ENCODE data around the gene ZNF470.

The ZNF470 gene

DNA sequence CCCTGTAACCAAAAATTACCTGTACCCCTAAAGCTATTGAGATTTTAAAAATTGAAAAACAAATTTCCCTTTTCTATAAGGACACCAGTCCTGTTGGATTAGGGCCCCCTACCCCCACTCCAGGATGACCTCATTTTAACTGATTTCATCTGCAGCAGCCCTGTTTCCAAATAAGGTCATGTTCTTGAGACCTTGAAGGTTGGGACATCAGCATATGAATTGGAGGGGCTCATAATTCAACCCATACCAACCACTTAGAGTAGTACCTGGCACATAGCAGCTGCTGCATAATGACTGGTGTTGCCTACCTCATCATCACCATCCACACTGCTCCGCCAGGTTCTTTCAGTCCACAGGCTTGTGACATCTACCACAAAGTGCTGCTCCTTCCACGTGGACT lies 45.5 kb downstream of the ZNF470 start:
- Histone ChIP-seq H3K9me3 (replicated peaks; ENCODE audit: low read length) (peaks cover 3% of the 10 kb centered on the region), H3K4me1 (ENCODE audit: control insufficient read depth, insufficient read depth, low read length) (no peaks in the 10 kb centered on the region), H3K4me2 (ENCODE audit: low read length) (no peak overlapping the region), H3K4me3 (ENCODE audit: low read length) (no peak overlapping the region), H3K36me3 (ENCODE audit: insufficient read depth, low read length) (peaks cover 15% of the 10 kb centered on the region), H3K9ac (ENCODE audit: low read depth, low read length) (no peak overlapping the region), H3K27me3 (ENCODE audit: control insufficient read depth, insufficient read depth, low read length) (no peaks in the 10 kb centered on the region)

DNA sequence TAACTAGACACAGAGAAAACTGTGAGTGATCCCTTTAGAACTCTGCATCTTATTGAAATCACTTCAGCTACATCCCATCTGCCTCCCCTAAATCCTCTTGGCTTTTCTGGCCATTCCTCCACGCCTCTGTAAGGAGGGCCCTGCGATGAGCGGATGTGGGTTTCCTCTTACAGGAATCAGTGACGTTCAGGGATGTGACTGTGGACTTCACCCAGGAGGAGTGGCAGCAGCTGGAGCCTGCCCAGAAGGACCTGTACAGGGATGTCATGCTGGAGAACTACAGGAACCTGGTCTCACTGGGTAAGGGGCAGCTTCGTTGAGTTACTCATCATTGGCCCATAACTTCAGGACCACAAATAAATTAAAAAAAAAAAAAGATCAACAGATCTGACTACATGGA lies 46.4 kb downstream of the ZNF470 start:
- Histone ChIP-seq H3K4me3 (ENCODE audit: low read length) (no peak overlapping the region), H3K36me3 (ENCODE audit: insufficient read depth, low read length) (peaks cover 20% of the 10 kb centered on the region), H3K9me3 (replicated peaks; ENCODE audit: low read length) (no peaks in the 10 kb centered on the region), H3K9ac (ENCODE audit: low read depth, low read length) (no peak overlapping the region), H3K4me2 (ENCODE audit: low read length) (no peak overlapping the region), H3K27me3 (ENCODE audit: control insufficient read depth, insufficient read depth, low read length) (no peaks in the 10 kb centered on the region), H3K4me1 (ENCODE audit: control insufficient read depth, insufficient read depth, low read length) (no peaks in the 10 kb centered on the region)

DNA sequence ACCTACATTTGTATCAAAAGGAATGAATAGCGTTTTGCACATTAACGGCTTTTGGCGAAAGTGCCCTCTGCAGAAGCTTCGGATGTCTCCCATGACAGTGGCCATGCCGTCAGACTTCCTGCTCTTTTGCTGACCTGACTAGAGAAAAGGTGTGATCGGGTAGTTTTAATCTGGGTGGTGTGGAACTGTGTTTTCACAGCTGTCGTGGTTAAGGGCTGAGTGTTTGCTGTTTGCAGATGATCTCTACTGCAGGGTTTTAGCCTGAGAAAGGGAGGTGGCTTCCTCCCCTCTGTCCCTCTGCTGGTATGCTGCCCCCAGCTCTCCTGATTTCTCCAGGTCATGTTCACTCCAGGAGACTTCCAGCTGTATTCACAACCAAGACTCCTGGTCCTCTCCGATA lies 50.3 kb downstream of the ZNF470 start:
- Histone ChIP-seq H3K4me1 (ENCODE audit: control insufficient read depth, insufficient read depth, low read length) (no peaks in the 10 kb centered on the region), H3K27me3 (ENCODE audit: control insufficient read depth, insufficient read depth, low read length) (no peaks in the 10 kb centered on the region), H3K9ac (ENCODE audit: low read depth, low read length) (no peak overlapping the region), H3K4me3 (ENCODE audit: low read length) (no peak overlapping the region), H3K4me2 (ENCODE audit: low read length) (no peak overlapping the region), H3K9me3 (replicated peaks; ENCODE audit: low read length) (peaks cover 11% of the 10 kb centered on the region), H3K36me3 (ENCODE audit: insufficient read depth, low read length) (peaks cover 34% of the 10 kb centered on the region)

DNA sequence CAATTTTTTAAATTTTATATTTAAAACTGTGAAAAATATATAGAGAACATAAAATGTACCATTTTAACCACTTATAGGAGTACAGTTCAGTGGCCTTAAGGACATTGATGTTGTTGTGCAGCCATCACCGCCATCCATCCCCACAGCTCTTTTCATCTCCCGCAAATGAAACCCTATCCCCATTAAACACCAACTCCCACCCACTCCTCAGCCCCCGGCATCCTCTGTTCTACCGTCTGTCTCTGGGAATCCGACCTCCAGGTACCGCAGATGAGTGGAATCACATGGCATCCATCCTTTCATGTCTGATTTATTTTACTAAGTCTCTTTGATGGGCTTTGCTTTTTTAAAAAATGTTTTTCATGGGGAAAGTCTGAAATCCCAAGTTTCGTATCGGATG lies 51.9 kb downstream of the ZNF470 start:
- peaks cover 11% of the 10 kb centered on the region for H3K9me3 ChIP-seq (replicated peaks; ENCODE audit: low read length)
- no peak overlapping the region for H3K4me2 ChIP-seq (ENCODE audit: low read length)
- H3K4me1 ChIP-seq (ENCODE audit: control insufficient read depth, insufficient read depth, low read length) = no peaks in the 10 kb centered on the region
- no peaks in the 10 kb centered on the region for H3K27me3 ChIP-seq (ENCODE audit: control insufficient read depth, insufficient read depth, low read length)
- H3K36me3 ChIP-seq (ENCODE audit: insufficient read depth, low read length) = peaks cover 36% of the 10 kb centered on the region
- H3K4me3 ChIP-seq (ENCODE audit: low read length) = no peak overlapping the region
- H3K9ac ChIP-seq (ENCODE audit: low read depth, low read length) = no peak overlapping the region

GRCh38 chr19:56622374-56622773 lies 55.1 kb downstream of the ZNF470 start:
- H3K36me3 ChIP-seq (ENCODE audit: insufficient read depth, low read length) = peaks cover 49% of the 10 kb centered on the region
- no peak overlapping the region for H3K4me2 ChIP-seq (ENCODE audit: low read length)
- peaks cover 11% of the 10 kb centered on the region for H3K9me3 ChIP-seq (replicated peaks; ENCODE audit: low read length)
- H3K4me3 ChIP-seq (ENCODE audit: low read length) = no peak overlapping the region
- no peak overlapping the region for H3K9ac ChIP-seq (ENCODE audit: low read depth, low read length)
- H3K27me3 ChIP-seq (ENCODE audit: control insufficient read depth, insufficient read depth, low read length) = no peaks in the 10 kb centered on the region
- H3K4me1 ChIP-seq (ENCODE audit: control insufficient read depth, insufficient read depth, low read length) = no peaks in the 10 kb centered on the region

- Histone ChIP-seq H3K9me3 (replicated peaks; ENCODE audit: low read length) (peaks cover 11% of the 10 kb centered on the region), H3K27me3 (ENCODE audit: control insufficient read depth, insufficient read depth, low read length) (no peaks in the 10 kb centered on the region), H3K4me2 (ENCODE audit: low read length) (no peak overlapping the region), H3K4me3 (ENCODE audit: low read length) (no peak overlapping the region), H3K4me1 (ENCODE audit: control insufficient read depth, insufficient read depth, low read length) (no peaks in the 10 kb centered on the region), H3K36me3 (ENCODE audit: insufficient read depth, low read length) (peaks cover 49% of the 10 kb centered on the region), H3K9ac (ENCODE audit: low read depth, low read length) (no peak overlapping the region)
Measured at GRCh38 chr19:56623006-56623405, 55.7 kb downstream of the ZNF470 start.

DNA sequence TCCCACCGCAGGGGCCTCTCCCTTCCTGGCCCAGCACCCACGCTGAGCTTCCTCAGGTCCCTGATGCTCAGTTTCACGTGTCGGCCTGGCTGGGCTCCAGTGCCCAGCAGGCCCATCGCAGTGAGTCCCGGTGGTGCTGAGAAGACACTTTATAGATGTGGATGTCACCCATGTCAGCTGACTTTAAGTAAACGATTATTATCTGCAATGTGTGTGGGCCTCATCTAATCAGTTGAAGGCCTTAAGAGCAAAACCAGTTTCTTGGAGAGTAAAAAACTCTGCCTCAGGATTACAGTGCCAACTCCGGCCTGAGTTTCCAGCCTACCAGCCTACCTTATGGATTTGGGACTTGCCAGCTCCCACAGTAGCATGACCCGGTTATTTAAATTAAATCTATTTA lies 58.4 kb downstream of the ZNF470 start:
- Histone ChIP-seq H3K4me2 (ENCODE audit: low read length) (no peak overlapping the region), H3K4me1 (ENCODE audit: control insufficient read depth, insufficient read depth, low read length) (no peaks in the 10 kb centered on the region), H3K27me3 (ENCODE audit: control insufficient read depth, insufficient read depth, low read length) (no peaks in the 10 kb centered on the region), H3K36me3 (ENCODE audit: insufficient read depth, low read length) (peaks cover 45% of the 10 kb centered on the region), H3K4me3 (ENCODE audit: low read length) (no peak overlapping the region), H3K9ac (ENCODE audit: low read depth, low read length) (no peak overlapping the region), H3K9me3 (replicated peaks; ENCODE audit: low read length) (peaks cover 22% of the 10 kb centered on the region)

DNA sequence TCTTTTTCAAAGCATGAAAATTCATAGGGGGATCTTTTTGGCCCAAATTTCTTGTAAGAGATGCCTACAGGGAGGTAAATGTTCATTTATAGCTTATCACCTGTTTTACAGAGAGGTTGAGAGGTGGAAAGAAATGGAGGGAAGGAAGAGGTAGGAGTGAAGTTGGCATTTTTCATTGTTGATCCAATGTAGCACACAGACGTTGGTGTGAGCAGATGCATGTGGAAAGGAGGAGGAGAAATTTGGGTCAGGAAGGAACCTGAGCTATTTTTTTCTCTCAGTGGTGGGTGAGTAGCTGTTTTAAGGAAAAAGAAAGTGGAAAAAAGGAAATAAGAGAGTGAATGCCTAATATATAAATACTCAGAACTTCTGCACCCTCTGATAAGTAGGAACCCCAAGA lies 65.8 kb downstream of the ZNF470 start:
- Histone ChIP-seq H3K27me3 (ENCODE audit: control insufficient read depth, insufficient read depth, low read length) (no peaks in the 10 kb centered on the region), H3K36me3 (ENCODE audit: insufficient read depth, low read length) (no peaks in the 10 kb centered on the region), H3K9ac (ENCODE audit: low read depth, low read length) (no peak overlapping the region), H3K9me3 (replicated peaks; ENCODE audit: low read length) (peaks cover 12% of the 10 kb centered on the region), H3K4me1 (ENCODE audit: control insufficient read depth, insufficient read depth, low read length) (no peaks in the 10 kb centered on the region), H3K4me2 (ENCODE audit: low read length) (no peak overlapping the region), H3K4me3 (ENCODE audit: low read length) (no peak overlapping the region)

DNA sequence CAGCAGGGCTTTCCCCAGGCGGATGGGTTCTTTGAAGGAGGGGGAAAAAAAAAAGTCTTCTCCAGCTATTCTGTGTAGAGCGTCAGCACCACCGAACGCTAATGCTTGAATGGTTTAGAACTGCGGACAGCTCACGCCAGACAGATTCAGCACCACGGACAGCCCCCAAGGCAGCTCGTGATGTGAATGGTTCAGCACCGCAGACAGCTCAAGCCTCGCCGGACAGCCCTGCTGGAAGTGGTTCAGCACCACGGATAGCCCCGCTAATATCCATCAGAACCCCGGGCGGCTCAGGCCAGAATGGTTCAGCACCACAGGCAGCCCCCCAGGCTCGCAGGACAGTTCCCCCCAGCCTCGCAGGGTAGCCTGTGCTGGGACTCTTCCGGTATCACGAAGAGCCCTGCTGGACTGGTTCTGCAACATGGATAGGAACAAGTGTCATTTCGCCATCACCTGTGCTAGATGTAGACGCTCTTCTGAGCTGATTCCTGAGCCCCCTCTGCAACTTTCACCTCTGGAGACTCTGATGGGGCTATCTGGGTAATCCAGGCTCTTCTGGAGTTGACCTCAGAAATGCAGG lies 70.8 kb downstream of the ZNF470 start:
- Histone ChIP-seq H3K4me2 (ENCODE audit: low read length) (no peak overlapping the region), H3K4me1 (ENCODE audit: control insufficient read depth, insufficient read depth, low read length) (no peaks in the 10 kb centered on the region), H3K9ac (ENCODE audit: low read depth, low read length) (no peak overlapping the region), H3K9me3 (replicated peaks; ENCODE audit: low read length) (no peaks in the 10 kb centered on the region), H3K27me3 (ENCODE audit: control insufficient read depth, insufficient read depth, low read length) (no peaks in the 10 kb centered on the region), H3K4me3 (ENCODE audit: low read length) (no peak overlapping the region), H3K36me3 (ENCODE audit: insufficient read depth, low read length) (no peaks in the 10 kb centered on the region)
